ENCODE data around the gene FAM20C. TPM values are rescaled to one million over a fixed set of nuclear protein-coding genes. Genes with fewer than 3 reads are reported as not detected.

Gene FAM20C
- total and polyA plus RNA-seq, 2 of the 8 experiments (the other 6 are each of a cell fraction or from before 2014, with no cell fraction given): 9.5 to 34.8 TPM

- TF ChIP-seq CHD1 (IDR thresholded peaks at IDR 0.05; ENCODE audit: low read depth, low read length): no peak
- no peak for TF ChIP-seq USF2 (IDR thresholded peaks at IDR 0.05; ENCODE audit: low read length)
- no peak for TF ChIP-seq NANOG (IDR thresholded peaks at IDR 0.05; ENCODE audit: insufficient read depth, low read depth, low read length, poor library complexity, severe bottlenecking)
- no peak for TF ChIP-seq SP2 (IDR thresholded peaks at IDR 0.05; ENCODE audit: low read length)
- no peak for TF ChIP-seq ASH2L (IDR thresholded peaks at IDR 0.05; ENCODE audit: low read length)
- no peak for TF ChIP-seq MAFK (IDR thresholded peaks at IDR 0.05; ENCODE audit: low read depth, low read length)
Measured at GRCh38 chr7:277228-277627, 84.9 kb downstream of the FAM20C start (continued).
